ENCODE measurements around the gene CEP104.

- TF ChIP-seq POLR2A (IDR thresholded peaks at IDR 0.05) (no peak), EP300 (IDR thresholded peaks at IDR 0.05) (no peak)
Observed at GRCh38 chr1:3807769-3808168, 49.2 kb downstream of the CEP104 start.

Measured in stomach (tissue), 4 donors.